ENCODE results near the gene HLX.

Gene HLX

GRCh38 chr1:220896092-220896491 is 16.8 kb downstream of the HLX start:
- DNase-seq = no peak

GRCh38 chr1:220900842-220901241 is 21.6 kb downstream of the HLX start:
- no peak for DNase-seq

- DNase-seq = peak; percentile 66
Measured at GRCh38 chr1:220901881-220902280, 22.6 kb downstream of the HLX start.

- DNase-seq = peak; percentile 49
Measured at GRCh38 chr1:220902916-220903315, 23.7 kb downstream of the HLX start.

- DNase-seq = no peak
Measured at GRCh38 chr1:220904876-220905275, 25.6 kb downstream of the HLX start.

- DNase-seq = no peak
Measured at GRCh38 chr1:220905650-220906560, 26.7 kb downstream of the HLX start.

GRCh38 chr1:220906561-220907334 is 27.5 kb downstream of the HLX start:
- DNase-seq = no peak

GRCh38 chr1:220908757-220909156 is 29.5 kb downstream of the HLX start:
- peak; percentile 35 for DNase-seq

GRCh38 chr1:220910021-220910420 is 30.8 kb downstream of the HLX start:
- no peak for DNase-seq

GRCh38 chr1:220914283-220915116 is 35.3 kb downstream of the HLX start:
- DNase-seq = no peak

- DNase-seq = no peak
Measured at GRCh38 chr1:220915117-220915440, 35.8 kb downstream of the HLX start.

- DNase-seq = no peak
Measured at GRCh38 chr1:220915954-220916353, 36.7 kb downstream of the HLX start.

GRCh38 chr1:220917101-220917500 is 37.9 kb downstream of the HLX start:
- no peak for DNase-seq

GRCh38 chr1:220917535-220918209 is 38.4 kb downstream of the HLX start:
- DNase-seq = no peak

GRCh38 chr1:220918285-220918951 is 39.2 kb downstream of the HLX start:
- DNase-seq = no peak

- DNase-seq = no peak
Measured at GRCh38 chr1:220920967-220921366, 41.7 kb downstream of the HLX start.

GRCh38 chr1:220921498-220921897 is 42.3 kb downstream of the HLX start:
- peak; percentile 11 for DNase-seq

- DNase-seq = no peak
Measured at GRCh38 chr1:220921971-220922635, 42.9 kb downstream of the HLX start.

- no peak for DNase-seq
Measured at GRCh38 chr1:220922951-220923350, 43.7 kb downstream of the HLX start.

- no peak for DNase-seq
Measured at GRCh38 chr1:220924331-220924970, 45.2 kb downstream of the HLX start.

- DNase-seq = peak; percentile 7
Measured at GRCh38 chr1:220925707-220926106, 46.5 kb downstream of the HLX start.
